HL-60 (cell line): ENCODE data around the gene KATNB1. TPM values are rescaled to one million over a fixed set of nuclear protein-coding genes. Genes with fewer than 3 reads are reported as not detected.

Experiments
- DNase-seq, 2 experiments: peaks; one replicate each; pipeline ENCODE4 v3.0.0-alpha.2; 2010 to 2020; ENCODE audit warnings: low read depth in 1 of 2, low spot score in 1 of 2
- H3K27ac ChIP-seq: fragments of 250-450 bp; sonication (Bioruptor Pico); replicated peaks from 2 replicates; pipeline ENCODE4 v1.5.1; 2020; ENCODE audit warnings: mild to moderate bottlenecking, moderate library complexity
- H3K27me3 ChIP-seq: fragments of 250-450 bp; sonication (Bioruptor Pico); 2 replicates; pipeline ENCODE4 v1.5.1; 2021; ENCODE audit warnings: mild to moderate bottlenecking, moderate library complexity; ENCODE audit not compliant: insufficient read depth, poor library complexity, severe bottlenecking
- H3K4me3 ChIP-seq: replicated peaks from 2 replicates; pipeline ENCODE4 v1.5.1; 2011; ENCODE audit warnings: mild to moderate bottlenecking, control low read depth, low read length; ENCODE audit not compliant: insufficient read depth
- CTCF ChIP-seq: IDR thresholded peaks from one replicate; pipeline ENCODE4 v1.5.1; 2011; ENCODE audit warnings: low read length, control low read depth, inconsistent platforms; ENCODE audit not compliant: insufficient read depth
- GABPA ChIP-seq: IDR thresholded peaks from 2 replicates; pipeline ENCODE4 v1.6.1; 2012; ENCODE audit warnings: low read depth
- POLR2AphosphoS5 ChIP-seq: IDR thresholded peaks from 2 replicates; pipeline ENCODE4 v1.6.1; 2012; ENCODE audit warnings: low read depth
- REST ChIP-seq: IDR thresholded peaks from 2 replicates; pipeline ENCODE4 v1.6.1; 2012; ENCODE audit warnings: low read depth; ENCODE audit not compliant: insufficient replicate concordance
- SPI1 ChIP-seq: IDR thresholded peaks from 2 replicates; pipeline ENCODE4 v1.6.1; 2012; ENCODE audit warnings: low read depth, mild to moderate bottlenecking, borderline replicate concordance
- microRNA-seq: library from miRNA; unstranded; fragments of <30 nt; microRNA quantifications from one replicate; pipeline ENCODE4, GENCODE V29; 2018

Gene KATNB1

GRCh38 chr16:57804111-57804837 is 68.7 kb downstream of the KATNB1 start:
- no peak for DNase-seq
- no peak for TF ChIP-seq SPI1
- no peak for TF ChIP-seq POLR2AphosphoS5
- no peak for TF ChIP-seq REST
- no peak for TF ChIP-seq CTCF
- no peak for TF ChIP-seq GABPA
- Histone ChIP-seq H3K4me3 (no peak overlapping the region), H3K27ac (no peak overlapping the region), H3K27me3 (peaks cover 10% of the 10 kb centered on the region)

- no peak overlapping the region for H3K4me3 ChIP-seq
- TF ChIP-seq CTCF (no peak), SPI1 (no peak), REST (no peak), GABPA (no peak), POLR2AphosphoS5 (no peak)
- no peak overlapping the region for H3K27ac ChIP-seq
- H3K27me3 ChIP-seq, result peaks cover 10% of the 10 kb centered on the region
- DNase-seq, result no peak
These were observed 69.6 kb downstream of the KATNB1 start for GRCh38 chr16:57805176-57805575.

Small RNAs within 50 kb of the gene (microRNA-seq; reads per million reads assigned to microRNA genes)
- not detected for gene MIR6772
